ENCODE results near the gene PTPN6. TPM values are rescaled to one million over a fixed set of nuclear protein-coding genes. Genes with fewer than 3 reads are reported as not detected.

PTPN6 gene
- total RNA-seq, 1 experiment from 2014 or later: 2.3 TPM

GRCh38 chr12:6978611-6979011, 27.5 kb downstream of the PTPN6 start:
- H3K36me3 ChIP-seq (ENCODE audit: insufficient read depth, low read length, poor library complexity, severe bottlenecking): peaks cover 87% of the 10 kb centered on the region
- H3K9me3 ChIP-seq (ENCODE audit: low read depth, low read length, poor library complexity, severe bottlenecking): no peaks in the 10 kb centered on the region
- CTCF ChIA-PET: no interaction called here
- H3K4me3 ChIP-seq (ENCODE audit: low read depth, low read length, poor library complexity, severe bottlenecking): no peak overlapping the region
- no peaks in the 10 kb centered on the region for H3K27me3 ChIP-seq (replicated peaks; ENCODE audit: insufficient read depth, low read depth, low read length, poor library complexity)
- DNase-seq (ENCODE audit: low spot score): no peak
- H3K27ac ChIP-seq (ENCODE audit: low read depth, low read length, poor library complexity, severe bottlenecking): no peak overlapping the region
- intact Hi-C loops (cut with micrococcal nuclease; ENCODE audit: unreplicated experiment): no loop called here
- no TSS peak for BruUV-seq (replicated peaks)
- no peaks in the 10 kb centered on the region for H3K4me1 ChIP-seq (ENCODE audit: insufficient read depth, low read length, poor library complexity, severe bottlenecking)
- TF ChIP-seq CTCF (conservative IDR thresholded peaks at IDR 0.05; ENCODE audit: low read depth, low read length) (no peak), EZH2 (IDR thresholded peaks at IDR 0.05; ENCODE audit: borderline replicate concordance, low read depth, low read length, poor library complexity, severe bottlenecking) (no peak)
- POLR2A ChIA-PET (ENCODE audit: low non-redundant PET): no interaction called here

GRCh38 chr12:6979021-6979420, 27.9 kb downstream of the PTPN6 start:
- Histone ChIP-seq H3K36me3 (ENCODE audit: insufficient read depth, low read length, poor library complexity, severe bottlenecking) (peaks cover 86% of the 10 kb centered on the region), H3K27ac (ENCODE audit: low read depth, low read length, poor library complexity, severe bottlenecking) (no peak overlapping the region), H3K4me3 (ENCODE audit: low read depth, low read length, poor library complexity, severe bottlenecking) (no peak overlapping the region), H3K4me1 (ENCODE audit: insufficient read depth, low read length, poor library complexity, severe bottlenecking) (no peaks in the 10 kb centered on the region), H3K27me3 (replicated peaks; ENCODE audit: insufficient read depth, low read depth, low read length, poor library complexity) (no peaks in the 10 kb centered on the region), H3K9me3 (ENCODE audit: low read depth, low read length, poor library complexity, severe bottlenecking) (no peaks in the 10 kb centered on the region)
- intact Hi-C loops (cut with micrococcal nuclease; ENCODE audit: unreplicated experiment): no loop called here
- TF ChIP-seq CTCF (conservative IDR thresholded peaks at IDR 0.05; ENCODE audit: low read depth, low read length): no peak
- TF ChIP-seq EZH2 (IDR thresholded peaks at IDR 0.05; ENCODE audit: borderline replicate concordance, low read depth, low read length, poor library complexity, severe bottlenecking): no peak
- ChIA-PET POLR2A (ENCODE audit: low non-redundant PET) (no interaction called here), CTCF (no interaction called here)
- BruUV-seq (replicated peaks): no TSS peak
- no peak for DNase-seq (ENCODE audit: low spot score)

DNA sequence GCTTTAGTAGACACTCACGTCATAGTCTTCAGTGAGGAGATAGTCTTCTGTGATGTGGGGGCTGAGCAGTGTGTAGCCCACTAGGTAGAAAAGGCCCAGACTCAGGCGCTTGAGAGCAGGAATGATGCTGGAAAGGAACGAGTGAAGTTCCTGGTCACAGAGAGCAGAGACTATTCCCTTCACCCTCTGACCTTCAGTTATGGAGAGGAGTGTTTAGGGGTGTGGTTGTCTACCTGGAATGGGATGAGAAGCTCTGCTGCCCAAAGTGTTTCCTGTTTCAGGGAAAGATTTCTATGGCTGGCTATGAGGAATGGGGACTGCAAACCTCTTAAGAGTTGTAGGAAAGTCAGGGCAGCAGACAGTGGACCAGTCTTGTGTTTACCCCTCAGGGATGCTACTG, 28.3 kb downstream of the PTPN6 start:
- no peak for DNase-seq (ENCODE audit: low spot score)
- TF ChIP-seq CTCF (conservative IDR thresholded peaks at IDR 0.05; ENCODE audit: low read depth, low read length) (no peak), EZH2 (IDR thresholded peaks at IDR 0.05; ENCODE audit: borderline replicate concordance, low read depth, low read length, poor library complexity, severe bottlenecking) (no peak)
- Histone ChIP-seq H3K36me3 (ENCODE audit: insufficient read depth, low read length, poor library complexity, severe bottlenecking) (peaks cover 83% of the 10 kb centered on the region), H3K4me1 (ENCODE audit: insufficient read depth, low read length, poor library complexity, severe bottlenecking) (no peaks in the 10 kb centered on the region), H3K9me3 (ENCODE audit: low read depth, low read length, poor library complexity, severe bottlenecking) (no peaks in the 10 kb centered on the region), H3K4me3 (ENCODE audit: low read depth, low read length, poor library complexity, severe bottlenecking) (no peak overlapping the region), H3K27ac (ENCODE audit: low read depth, low read length, poor library complexity, severe bottlenecking) (no peak overlapping the region), H3K27me3 (replicated peaks; ENCODE audit: insufficient read depth, low read depth, low read length, poor library complexity) (no peaks in the 10 kb centered on the region)
- CTCF ChIA-PET: no interaction called here
- POLR2A ChIA-PET (ENCODE audit: low non-redundant PET): no interaction called here
- intact Hi-C loops (cut with micrococcal nuclease; ENCODE audit: unreplicated experiment): no loop called here
- no TSS peak for BruUV-seq (replicated peaks)

Measured in A673 (cell line).